Prostate gland (tissue), 2 donors: ENCODE results near the gene GNAQ.
A peak's percentile ranks its signal among the peaks of the same experiment; 100 is the strongest.

ENCODE experiments used
- CTCF ChIP-seq, 4 experiments: fragments of 200-600 bp in 2 of 4; fragments of 450-650 bp in 2 of 4; sonication (generic) in 2 of 4; IDR thresholded peaks; 1 replicate in 3 of 4; 2 replicates in 1 of 4; pipeline ENCODE4 v1.5.1; 2016 to 2019; ENCODE audit warnings: antibody characterized with exemption in 4 of 4, mild to moderate bottlenecking in 2 of 4, moderate library complexity in 2 of 4
- POLR2A ChIP-seq: fragments of 450-650 bp; IDR thresholded peaks from one replicate; pipeline ENCODE4 v1.6.1; 2016; ENCODE audit warnings: antibody characterized with exemption, mild to moderate bottlenecking

- TF ChIP-seq CTCF (IDR thresholded peaks at IDR 0.05) (peak in 1 of 4 experiments; percentile 14), POLR2A (no peak)
Observed at GRCh38 chr9:77807281-77807683, 224.3 kb downstream of the GNAQ start.
